Measurements from ENCODE around the gene CHCHD10. TPM values are rescaled to one million over a fixed set of nuclear protein-coding genes. Genes with fewer than 3 reads are reported as not detected.

Gene CHCHD10
- total and polyA plus RNA-seq, 2 of the 13 experiments (the other 11 are each of a cell fraction or from before 2014, with no cell fraction given) = 37.0 to 62.8 TPM

DNA sequence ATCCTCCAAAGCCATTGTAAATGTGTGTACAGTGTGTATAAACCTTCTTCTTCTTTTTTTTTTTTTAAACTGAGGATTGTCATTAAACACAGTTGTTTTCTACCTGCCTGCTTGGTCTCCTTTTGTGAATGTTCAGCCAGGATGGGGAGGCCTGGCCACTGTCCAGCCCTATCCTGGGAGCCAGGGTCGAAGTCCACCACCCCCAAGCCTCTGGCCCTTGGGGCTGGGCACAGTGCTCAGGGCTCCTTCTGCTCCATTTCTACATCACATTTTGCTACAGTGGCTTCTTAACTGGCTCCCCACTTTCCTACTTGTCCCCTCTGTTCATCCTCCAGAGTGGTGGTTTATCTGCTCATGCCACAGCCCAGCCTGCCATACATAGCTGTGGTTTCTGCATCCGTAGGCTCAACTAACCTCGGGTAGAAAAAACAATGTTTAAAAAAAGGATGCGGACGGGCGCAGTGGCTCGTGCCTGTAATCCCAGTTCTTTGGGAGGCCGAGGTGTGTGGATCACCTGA is 16.5 kb upstream of the CHCHD10 start (continued):
- TF ChIP-seq, protein P1, sequence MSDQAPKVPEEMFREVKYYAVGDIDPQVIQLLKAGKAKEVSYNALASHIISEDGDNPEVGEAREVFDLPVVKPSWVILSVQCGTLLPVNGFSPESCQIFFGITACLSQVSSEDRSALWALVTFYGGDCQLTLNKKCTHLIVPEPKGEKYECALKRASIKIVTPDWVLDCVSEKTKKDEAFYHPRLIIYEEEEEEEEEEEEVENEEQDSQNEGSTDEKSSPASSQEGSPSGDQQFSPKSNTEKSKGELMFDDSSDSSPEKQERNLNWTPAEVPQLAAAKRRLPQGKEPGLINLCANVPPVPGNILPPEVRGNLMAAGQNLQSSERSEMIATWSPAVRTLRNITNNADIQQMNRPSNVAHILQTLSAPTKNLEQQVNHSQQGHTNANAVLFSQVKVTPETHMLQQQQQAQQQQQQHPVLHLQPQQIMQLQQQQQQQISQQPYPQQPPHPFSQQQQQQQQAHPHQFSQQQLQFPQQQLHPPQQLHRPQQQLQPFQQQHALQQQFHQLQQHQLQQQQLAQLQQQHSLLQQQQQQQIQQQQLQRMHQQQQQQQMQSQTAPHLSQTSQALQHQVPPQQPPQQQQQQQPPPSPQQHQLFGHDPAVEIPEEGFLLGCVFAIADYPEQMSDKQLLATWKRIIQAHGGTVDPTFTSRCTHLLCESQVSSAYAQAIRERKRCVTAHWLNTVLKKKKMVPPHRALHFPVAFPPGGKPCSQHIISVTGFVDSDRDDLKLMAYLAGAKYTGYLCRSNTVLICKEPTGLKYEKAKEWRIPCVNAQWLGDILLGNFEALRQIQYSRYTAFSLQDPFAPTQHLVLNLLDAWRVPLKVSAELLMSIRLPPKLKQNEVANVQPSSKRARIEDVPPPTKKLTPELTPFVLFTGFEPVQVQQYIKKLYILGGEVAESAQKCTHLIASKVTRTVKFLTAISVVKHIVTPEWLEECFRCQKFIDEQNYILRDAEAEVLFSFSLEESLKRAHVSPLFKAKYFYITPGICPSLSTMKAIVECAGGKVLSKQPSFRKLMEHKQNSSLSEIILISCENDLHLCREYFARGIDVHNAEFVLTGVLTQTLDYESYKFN (CRISPR knock-in tag; conservative IDR thresholded peaks at IDR 0.05) = peak; percentile 73
- no peak for TF ChIP-seq SMAD1 (CRISPR knock-in tag; IDR thresholded peaks at IDR 0.05; ENCODE audit: borderline replicate concordance, low read depth)
- TF ChIP-seq RCOR2 (CRISPR knock-in tag; IDR thresholded peaks at IDR 0.05) = 0 out of 2 replicates have a peak, but pooled peaks have one; percentile 37
- TF ChIP-seq, protein P2, sequence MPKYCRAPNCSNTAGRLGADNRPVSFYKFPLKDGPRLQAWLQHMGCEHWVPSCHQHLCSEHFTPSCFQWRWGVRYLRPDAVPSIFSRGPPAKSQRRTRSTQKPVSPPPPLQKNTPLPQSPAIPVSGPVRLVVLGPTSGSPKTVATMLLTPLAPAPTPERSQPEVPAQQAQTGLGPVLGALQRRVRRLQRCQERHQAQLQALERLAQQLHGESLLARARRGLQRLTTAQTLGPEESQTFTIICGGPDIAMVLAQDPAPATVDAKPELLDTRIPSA (CRISPR knock-in tag; IDR thresholded peaks at IDR 0.05; ENCODE audit: borderline replicate concordance) = no peak
- no peak for TF ChIP-seq ZNF101 (CRISPR knock-in tag; IDR thresholded peaks at IDR 0.05; ENCODE audit: borderline replicate concordance, low read depth)
- TF ChIP-seq, protein P3, sequence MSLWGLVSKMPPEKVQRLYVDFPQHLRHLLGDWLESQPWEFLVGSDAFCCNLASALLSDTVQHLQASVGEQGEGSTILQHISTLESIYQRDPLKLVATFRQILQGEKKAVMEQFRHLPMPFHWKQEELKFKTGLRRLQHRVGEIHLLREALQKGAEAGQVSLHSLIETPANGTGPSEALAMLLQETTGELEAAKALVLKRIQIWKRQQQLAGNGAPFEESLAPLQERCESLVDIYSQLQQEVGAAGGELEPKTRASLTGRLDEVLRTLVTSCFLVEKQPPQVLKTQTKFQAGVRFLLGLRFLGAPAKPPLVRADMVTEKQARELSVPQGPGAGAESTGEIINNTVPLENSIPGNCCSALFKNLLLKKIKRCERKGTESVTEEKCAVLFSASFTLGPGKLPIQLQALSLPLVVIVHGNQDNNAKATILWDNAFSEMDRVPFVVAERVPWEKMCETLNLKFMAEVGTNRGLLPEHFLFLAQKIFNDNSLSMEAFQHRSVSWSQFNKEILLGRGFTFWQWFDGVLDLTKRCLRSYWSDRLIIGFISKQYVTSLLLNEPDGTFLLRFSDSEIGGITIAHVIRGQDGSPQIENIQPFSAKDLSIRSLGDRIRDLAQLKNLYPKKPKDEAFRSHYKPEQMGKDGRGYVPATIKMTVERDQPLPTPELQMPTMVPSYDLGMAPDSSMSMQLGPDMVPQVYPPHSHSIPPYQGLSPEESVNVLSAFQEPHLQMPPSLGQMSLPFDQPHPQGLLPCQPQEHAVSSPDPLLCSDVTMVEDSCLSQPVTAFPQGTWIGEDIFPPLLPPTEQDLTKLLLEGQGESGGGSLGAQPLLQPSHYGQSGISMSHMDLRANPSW (CRISPR knock-in tag; IDR thresholded peaks at IDR 0.05; ENCODE audit: borderline replicate concordance) = no peak
- TF ChIP-seq, protein P4, sequence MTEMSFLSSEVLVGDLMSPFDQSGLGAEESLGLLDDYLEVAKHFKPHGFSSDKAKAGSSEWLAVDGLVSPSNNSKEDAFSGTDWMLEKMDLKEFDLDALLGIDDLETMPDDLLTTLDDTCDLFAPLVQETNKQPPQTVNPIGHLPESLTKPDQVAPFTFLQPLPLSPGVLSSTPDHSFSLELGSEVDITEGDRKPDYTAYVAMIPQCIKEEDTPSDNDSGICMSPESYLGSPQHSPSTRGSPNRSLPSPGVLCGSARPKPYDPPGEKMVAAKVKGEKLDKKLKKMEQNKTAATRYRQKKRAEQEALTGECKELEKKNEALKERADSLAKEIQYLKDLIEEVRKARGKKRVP (CRISPR knock-in tag; IDR thresholded peaks at IDR 0.05) = no peak
- TF ChIP-seq, protein P5, sequence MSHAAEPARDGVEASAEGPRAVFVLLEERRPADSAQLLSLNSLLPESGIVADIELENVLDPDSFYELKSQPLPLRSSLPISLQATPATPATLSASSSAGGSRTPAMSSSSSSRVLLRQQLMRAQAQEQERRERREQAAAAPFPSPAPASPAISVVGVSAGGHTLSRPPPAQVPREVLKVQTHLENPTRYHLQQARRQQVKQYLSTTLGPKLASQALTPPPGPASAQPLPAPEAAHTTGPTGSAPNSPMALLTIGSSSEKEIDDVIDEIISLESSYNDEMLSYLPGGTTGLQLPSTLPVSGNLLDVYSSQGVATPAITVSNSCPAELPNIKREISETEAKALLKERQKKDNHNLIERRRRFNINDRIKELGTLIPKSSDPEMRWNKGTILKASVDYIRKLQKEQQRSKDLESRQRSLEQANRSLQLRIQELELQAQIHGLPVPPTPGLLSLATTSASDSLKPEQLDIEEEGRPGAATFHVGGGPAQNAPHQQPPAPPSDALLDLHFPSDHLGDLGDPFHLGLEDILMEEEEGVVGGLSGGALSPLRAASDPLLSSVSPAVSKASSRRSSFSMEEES (CRISPR knock-in tag; IDR thresholded peaks at IDR 0.05) = no peak
- TF ChIP-seq RNF2 (conservative IDR thresholded peaks at IDR 0.05; ENCODE audit: low read depth) = no peak
- no peak for TF ChIP-seq SETDB1 (CRISPR knock-in tag; IDR thresholded peaks at IDR 0.05; ENCODE audit: borderline replicate concordance)
- TF ChIP-seq, protein P6, sequence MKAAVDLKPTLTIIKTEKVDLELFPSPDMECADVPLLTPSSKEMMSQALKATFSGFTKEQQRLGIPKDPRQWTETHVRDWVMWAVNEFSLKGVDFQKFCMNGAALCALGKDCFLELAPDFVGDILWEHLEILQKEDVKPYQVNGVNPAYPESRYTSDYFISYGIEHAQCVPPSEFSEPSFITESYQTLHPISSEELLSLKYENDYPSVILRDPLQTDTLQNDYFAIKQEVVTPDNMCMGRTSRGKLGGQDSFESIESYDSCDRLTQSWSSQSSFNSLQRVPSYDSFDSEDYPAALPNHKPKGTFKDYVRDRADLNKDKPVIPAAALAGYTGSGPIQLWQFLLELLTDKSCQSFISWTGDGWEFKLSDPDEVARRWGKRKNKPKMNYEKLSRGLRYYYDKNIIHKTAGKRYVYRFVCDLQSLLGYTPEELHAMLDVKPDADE (CRISPR knock-in tag; IDR thresholded peaks at IDR 0.05) = no peak
- no peak for TF ChIP-seq DNMT3B (CRISPR knock-in tag; conservative IDR thresholded peaks at IDR 0.05)
- TF ChIP-seq, protein P7, sequence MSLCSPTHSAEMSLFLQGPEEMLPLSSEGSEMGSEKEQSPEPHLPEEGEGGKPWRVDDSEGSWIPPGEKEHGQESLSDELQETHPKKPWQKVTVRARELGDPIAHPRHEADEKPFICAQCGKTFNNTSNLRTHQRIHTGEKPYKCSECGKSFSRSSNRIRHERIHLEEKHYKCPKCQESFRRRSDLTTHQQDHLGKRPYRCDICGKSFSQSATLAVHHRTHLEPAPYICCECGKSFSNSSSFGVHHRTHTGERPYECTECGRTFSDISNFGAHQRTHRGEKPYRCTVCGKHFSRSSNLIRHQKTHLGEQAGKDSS (CRISPR knock-in tag; IDR thresholded peaks at IDR 0.05; ENCODE audit: borderline replicate concordance, low read depth) = peak; percentile 94
- TF ChIP-seq NONO (IDR thresholded peaks at IDR 0.05) = no peak
- no peak for TF ChIP-seq NONO (CRISPR knock-in tag; conservative IDR thresholded peaks at IDR 0.05)
- no peak for TF ChIP-seq ZNF678 (CRISPR knock-in tag; IDR thresholded peaks at IDR 0.05)
- TF ChIP-seq ELF4 (CRISPR knock-in tag; IDR thresholded peaks at IDR 0.05; ENCODE audit: borderline replicate concordance) = no peak
